ENCODE results near the gene BEST4. TPM values are rescaled to one million over a fixed set of nuclear protein-coding genes. Genes with fewer than 3 reads are reported as not detected.

BEST4 gene
- total and polyA plus RNA-seq, 2 of the 13 experiments (the other 11 are each of a cell fraction or from before 2014, with no cell fraction given) = 0.77 to 1.4 TPM

- TF ChIP-seq ZNF713 (CRISPR knock-in tag; IDR thresholded peaks at IDR 0.05) = peak; percentile 74
- no peak; the same call in 1 of the 2 replicates for TF ChIP-seq HIC2 (CRISPR knock-in tag; IDR thresholded peaks at IDR 0.05; ENCODE audit: low read depth)
- TF ChIP-seq NFKB2 (CRISPR knock-in tag; IDR thresholded peaks at IDR 0.05; ENCODE audit: borderline replicate concordance) = peak; percentile 86
- TF ChIP-seq ZNF576 (CRISPR knock-in tag; IDR thresholded peaks at IDR 0.05) = no peak
- no peak; the same call in 1 of the 2 replicates for TF ChIP-seq PHF8 (CRISPR knock-in tag; IDR thresholded peaks at IDR 0.05)
- TF ChIP-seq KIAA2018 (CRISPR knock-in tag; IDR thresholded peaks at IDR 0.05; ENCODE audit: borderline replicate concordance) = peak; percentile 8; the same call in 1 of the 2 replicates
- no peak for TF ChIP-seq HHEX (CRISPR knock-in tag; IDR thresholded peaks at IDR 0.05)
- peak; percentile 57 for TF ChIP-seq ZNF292 (CRISPR knock-in tag; IDR thresholded peaks at IDR 0.05; ENCODE audit: borderline replicate concordance, low read depth)
- no peak for TF ChIP-seq MLLT10 (CRISPR knock-in tag; IDR thresholded peaks at IDR 0.05)
- no peak for TF ChIP-seq ZFP36 (IDR thresholded peaks at IDR 0.05; ENCODE audit: borderline replicate concordance, low read depth, low read length, partially characterized antibody)
- TF ChIP-seq BRF2 (CRISPR knock-in tag; IDR thresholded peaks at IDR 0.05) = no peak
- TF ChIP-seq BATF2 (CRISPR knock-in tag; IDR thresholded peaks at IDR 0.05) = no peak
- no peak; the same call in 1 of the 2 replicates for TF ChIP-seq ZNF552 (CRISPR knock-in tag; IDR thresholded peaks at IDR 0.05; ENCODE audit: borderline replicate concordance)
- peak; percentile 49; the same call in 1 of the 2 replicates for TF ChIP-seq ZFP82 (CRISPR knock-in tag; IDR thresholded peaks at IDR 0.05; ENCODE audit: borderline replicate concordance)
- peak; percentile 17; the same call in 1 of the 2 replicates for TF ChIP-seq ATF7 (IDR thresholded peaks at IDR 0.05)
- peak; percentile 93 for TF ChIP-seq ATF7 (CRISPR knock-in tag; IDR thresholded peaks at IDR 0.05)
- no peak for TF ChIP-seq HCFC1 (IDR thresholded peaks at IDR 0.05; ENCODE audit: low read depth, low read length)
Observed at GRCh38 chr1:44807364-44808062, 19.5 kb upstream of the BEST4 start (continued).

Data from HepG2 (cell line).